Mucosa of descending colon (tissue), 3 donors: ENCODE results near the gene SND1. TPM values are rescaled to one million over a fixed set of nuclear protein-coding genes. Genes with fewer than 3 reads are reported as not detected.

Experiments
- ATAC-seq: fragments of 200-7000 bp; cut with Tn5 transposase; one replicate; pipeline ENCODE4 v1.9.1; 2020; ENCODE audit warnings: mild to moderate bottlenecking, moderate library complexity
- DNase-seq, 3 donors: peaks; one replicate each; pipeline ENCODE4 v3.0.0-alpha.2; 2020
- H3K36me3 ChIP-seq: fragments of 200-600 bp; one replicate; pipeline ENCODE4 v1.8.0; 2021; ENCODE audit warnings: low read depth, mild to moderate bottlenecking
- H3K4me1 ChIP-seq: fragments of 200-600 bp; one replicate; pipeline ENCODE4 v1.8.0; 2021; ENCODE audit warnings: low read depth, mild to moderate bottlenecking
- H3K4me3 ChIP-seq: fragments of 200-600 bp; one replicate; pipeline ENCODE4 v1.8.0; 2021; ENCODE audit warnings: mild to moderate bottlenecking
- H3K9me3 ChIP-seq: fragments of 200-600 bp; one replicate; pipeline ENCODE4 v1.8.0; 2021; ENCODE audit warnings: mild to moderate bottlenecking
- CTCF ChIP-seq: fragments of 200-600 bp; IDR thresholded peaks from one replicate; pipeline ENCODE4 v1.8.0; 2022; ENCODE audit warnings: antibody characterized with exemption, mild to moderate bottlenecking
- intact Hi-C, 2 donors: fragments of 100-400 bp; cut with DNase I in 1 of 2; cut with micrococcal nuclease in 1 of 2; formaldehyde crosslinking; loops; one replicate each; pipeline versions ENCODE4 v1.11.0 to v1.11.1; 2022; cut with DNase I, micrococcal nuclease
- total RNA-seq, 3 donors: library from RNA; stranded (reverse); fragmentation: NEBNext Ultra II Directional in 2 of 3; extraction: Animal tissue kit (Norgen Biotek cat#: 25700) in 2 of 3; gene quantifications; one replicate each; pipeline versions ENCODE4 v1.2.1 to v1.2.4, GENCODE V29; 2021 to 2023
- donor health status: DM: no; HTN: no; CAD: no; lungs with moderate emphysema.
- donor health status: DM: no; HTN: no; CAD: no.
- donor health status: DM: no; HTN: yes; CAD: no.

SND1 gene
- total RNA-seq, 3 donors from 2014 or later, result 99.0 to 131 (median 106) TPM

GRCh38 chr7:127807340-127807739 is 155.3 kb downstream of the SND1 start:
- TF ChIP-seq CTCF, result no peak
- no peaks in the 10 kb centered on the region for H3K4me1 ChIP-seq
- H3K9me3 ChIP-seq, result no peaks in the 10 kb centered on the region
- no peak for DNase-seq
- no peak for ATAC-seq
- H3K36me3 ChIP-seq, result no peaks in the 10 kb centered on the region
- intact Hi-C loops, result no loop called here
- no peak overlapping the region for H3K4me3 ChIP-seq

GRCh38 chr7:127807829-127808228 is 155.8 kb downstream of the SND1 start:
- no peak for DNase-seq
- no peak for TF ChIP-seq CTCF
- H3K4me1 ChIP-seq, result no peaks in the 10 kb centered on the region
- no peak for ATAC-seq
- no peak overlapping the region for H3K4me3 ChIP-seq
- H3K9me3 ChIP-seq, result no peaks in the 10 kb centered on the region
- intact Hi-C loops, result no loop called here
- H3K36me3 ChIP-seq, result no peaks in the 10 kb centered on the region

- no peaks in the 10 kb centered on the region for H3K4me1 ChIP-seq
- no peaks in the 10 kb centered on the region for H3K36me3 ChIP-seq
- TF ChIP-seq CTCF, result no peak
- intact Hi-C loops, result no loop called here
- no peak overlapping the region for H3K4me3 ChIP-seq
- peak; percentile 36 for ATAC-seq
- no peaks in the 10 kb centered on the region for H3K9me3 ChIP-seq
- no peak for DNase-seq
Measured at GRCh38 chr7:127809261-127809702, 157.3 kb downstream of the SND1 start.

- ATAC-seq, result no peak
- Histone ChIP-seq H3K4me3 (no peak overlapping the region), H3K9me3 (no peaks in the 10 kb centered on the region), H3K4me1 (no peaks in the 10 kb centered on the region), H3K36me3 (no peaks in the 10 kb centered on the region)
- DNase-seq, result no peak
- TF ChIP-seq CTCF, result no peak
- intact Hi-C loops, result no loop called here
Measured at GRCh38 chr7:127810113-127810512, 158.1 kb downstream of the SND1 start.

GRCh38 chr7:127810696-127811660 is 159.0 kb downstream of the SND1 start:
- H3K4me1 ChIP-seq, result no peaks in the 10 kb centered on the region
- TF ChIP-seq CTCF, result no peak
- ATAC-seq (no peak), DNase-seq (no peak)
- intact Hi-C loops, result no loop called here
- H3K9me3 ChIP-seq, result no peaks in the 10 kb centered on the region
- no peaks in the 10 kb centered on the region for H3K36me3 ChIP-seq
- H3K4me3 ChIP-seq, result no peak overlapping the region
